Hepatocyte (in vitro differentiated cells): ENCODE measurements around the gene ATF6. TPM values are rescaled to one million over a fixed set of nuclear protein-coding genes. Genes with fewer than 3 reads are reported as not detected.
"Not testable (repeated sequence)": the region's sequence is repeated elsewhere in the genome, so short reads cannot be mapped to it uniquely, and the experiment has no call there.

Experiments used
- DNase-seq: peaks from one replicate; pipeline ENCODE4 v3.0.0-alpha.2; 2016; ENCODE audit warnings: low spot score
- H2AFZ ChIP-seq: fragments of 200-600 bp; sonication (generic); 2 replicates; pipeline ENCODE4 v1.6.0; 2016; ENCODE audit warnings: antibody characterized with exemption, mild to moderate bottlenecking
- H3K27ac ChIP-seq: fragments of 200-600 bp; sonication (generic); 2 replicates; pipeline ENCODE4 v1.5.1; 2016; ENCODE audit warnings: mild to moderate bottlenecking
- H3K27me3 ChIP-seq: fragments of 200-600 bp; sonication (generic); 2 replicates; pipeline ENCODE4 v1.6.1; 2016
- H3K36me3 ChIP-seq: fragments of 200-600 bp; sonication (generic); replicated peaks from 2 replicates; pipeline ENCODE4 v1.5.1; 2016; ENCODE audit warnings: low read depth; ENCODE audit not compliant: insufficient read depth
- H3K4me1 ChIP-seq: fragments of 200-600 bp; sonication (generic); 2 replicates; pipeline ENCODE4 v1.5.1; 2016; ENCODE audit warnings: mild to moderate bottlenecking, moderate library complexity; ENCODE audit not compliant: insufficient read depth
- H3K4me2 ChIP-seq: fragments of 200-600 bp; sonication (generic); 2 replicates; pipeline ENCODE4 v1.6.0; 2016
- H3K4me3 ChIP-seq: fragments of 200-600 bp; sonication (generic); 2 replicates; pipeline ENCODE4 v1.5.1; 2016; ENCODE audit warnings: mild to moderate bottlenecking
- H3K79me2 ChIP-seq: fragments of 200-600 bp; sonication (generic); 2 replicates; pipeline ENCODE4 v1.6.0; 2017; ENCODE audit warnings: mild to moderate bottlenecking
- H3K9me2 ChIP-seq: fragments of 200-600 bp; sonication (generic); replicated peaks from 2 replicates; pipeline ENCODE4 v1.6.0; 2017; ENCODE audit warnings: mild to moderate bottlenecking; ENCODE audit not compliant: insufficient read depth
- H3K9me3 ChIP-seq: fragments of 200-600 bp; sonication (generic); 2 replicates; pipeline ENCODE4 v1.5.1; 2016; ENCODE audit warnings: low read depth, mild to moderate bottlenecking
- H4K20me1 ChIP-seq: fragments of 200-600 bp; sonication (generic); 2 replicates; pipeline ENCODE4 v1.6.0; 2016; ENCODE audit warnings: mild to moderate bottlenecking; ENCODE audit not compliant: insufficient read depth, poor library complexity, severe bottlenecking
- EZH2 ChIP-seq: fragments of 200-600 bp; sonication (generic); IDR thresholded peaks from 2 replicates; pipeline ENCODE4 v1.6.1; 2016; ENCODE audit warnings: antibody characterized with exemption, mild to moderate bottlenecking, borderline replicate concordance
- EZH2phosphoT487 ChIP-seq: fragments of 200-600 bp; sonication (generic); IDR thresholded peaks from one replicate; pipeline ENCODE4 v1.6.1; 2018; ENCODE audit warnings: antibody characterized with exemption, mild to moderate bottlenecking, low read depth, moderate library complexity; ENCODE audit not compliant: unreplicated experiment, severe bottlenecking
- WGBS: methylation state at CpG from one replicate; pipeline ENCODE4 v1.1.6; 2016; ENCODE audit warnings: low lambda C conversion rate; ENCODE audit errors: missing lambda C conversion rate; 5-methylcytosine and 5-hydroxymethylcytosine counted together
- polyA plus RNA-seq: library from polyadenylated mRNA; unstranded; fragments of >200 nt; fragmentation: Nextera tagmentation; extraction: Ambion mirVana; gene quantifications from 2 replicates; pipeline ENCODE4 v1.2.1, GENCODE V29; 2016
- total RNA-seq: library from RNA; depleted of rRNA; stranded (reverse); fragments of >200 nt; gene quantifications from 2 replicates; pipeline ENCODE4 v1.2.3, GENCODE V29; 2014
- TF ChIP-seq, protein P1 (sequence below): fragments of 200-600 bp; sonication (generic); IDR thresholded peaks from 2 replicates; pipeline ENCODE4 v1.5.1; 2016; ENCODE audit warnings: antibody characterized with exemption, mild to moderate bottlenecking; ENCODE audit not compliant: poor library complexity

ATF6 gene
- total and polyA plus RNA-seq, 2 experiments from 2014 or later, result 15.3 to 29.8 TPM

DNA sequence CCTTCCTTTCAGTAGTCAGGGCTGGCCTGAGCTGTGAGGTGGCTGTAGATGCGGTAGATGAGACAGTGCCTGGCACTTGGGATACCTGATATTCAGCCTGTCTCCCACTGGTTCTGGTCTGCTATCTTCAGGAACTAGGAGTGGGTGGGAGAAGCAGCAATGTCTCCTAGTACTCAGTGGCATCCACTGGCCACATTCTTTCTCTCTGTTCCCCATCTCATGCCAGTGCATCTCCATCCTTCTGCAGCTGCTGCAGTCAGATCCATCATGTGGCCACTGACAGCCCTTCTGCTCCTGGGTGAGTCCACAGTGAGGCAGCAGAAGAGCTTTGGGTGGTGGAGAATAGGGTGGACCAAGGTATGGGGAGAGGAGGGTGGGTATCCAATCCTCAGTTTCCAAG lies 43.7 kb upstream of the ATF6 start:
- Histone ChIP-seq H3K4me3 (no peak overlapping the region), H3K9me3 (no peaks in the 10 kb centered on the region), H3K4me2 (no peak overlapping the region), H3K9me2 (no peaks in the 10 kb centered on the region), H2AFZ (no peak overlapping the region), H3K4me1 (no peaks in the 10 kb centered on the region), H4K20me1 (no peaks in the 10 kb centered on the region), H3K79me2 (no peaks in the 10 kb centered on the region), H3K36me3 (no peaks in the 10 kb centered on the region), H3K27me3 (peaks cover 5% of the 10 kb centered on the region), H3K27ac (no peak overlapping the region)
- no peak for DNase-seq
- WGBS, result 89% methylated on average over 1 of the region's 1 CpG
- TF ChIP-seq EZH2, result no peak
- TF ChIP-seq, protein P1, sequence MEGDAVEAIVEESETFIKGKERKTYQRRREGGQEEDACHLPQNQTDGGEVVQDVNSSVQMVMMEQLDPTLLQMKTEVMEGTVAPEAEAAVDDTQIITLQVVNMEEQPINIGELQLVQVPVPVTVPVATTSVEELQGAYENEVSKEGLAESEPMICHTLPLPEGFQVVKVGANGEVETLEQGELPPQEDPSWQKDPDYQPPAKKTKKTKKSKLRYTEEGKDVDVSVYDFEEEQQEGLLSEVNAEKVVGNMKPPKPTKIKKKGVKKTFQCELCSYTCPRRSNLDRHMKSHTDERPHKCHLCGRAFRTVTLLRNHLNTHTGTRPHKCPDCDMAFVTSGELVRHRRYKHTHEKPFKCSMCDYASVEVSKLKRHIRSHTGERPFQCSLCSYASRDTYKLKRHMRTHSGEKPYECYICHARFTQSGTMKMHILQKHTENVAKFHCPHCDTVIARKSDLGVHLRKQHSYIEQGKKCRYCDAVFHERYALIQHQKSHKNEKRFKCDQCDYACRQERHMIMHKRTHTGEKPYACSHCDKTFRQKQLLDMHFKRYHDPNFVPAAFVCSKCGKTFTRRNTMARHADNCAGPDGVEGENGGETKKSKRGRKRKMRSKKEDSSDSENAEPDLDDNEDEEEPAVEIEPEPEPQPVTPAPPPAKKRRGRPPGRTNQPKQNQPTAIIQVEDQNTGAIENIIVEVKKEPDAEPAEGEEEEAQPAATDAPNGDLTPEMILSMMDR, result no peak
- no peak for TF ChIP-seq EZH2phosphoT487

DNA sequence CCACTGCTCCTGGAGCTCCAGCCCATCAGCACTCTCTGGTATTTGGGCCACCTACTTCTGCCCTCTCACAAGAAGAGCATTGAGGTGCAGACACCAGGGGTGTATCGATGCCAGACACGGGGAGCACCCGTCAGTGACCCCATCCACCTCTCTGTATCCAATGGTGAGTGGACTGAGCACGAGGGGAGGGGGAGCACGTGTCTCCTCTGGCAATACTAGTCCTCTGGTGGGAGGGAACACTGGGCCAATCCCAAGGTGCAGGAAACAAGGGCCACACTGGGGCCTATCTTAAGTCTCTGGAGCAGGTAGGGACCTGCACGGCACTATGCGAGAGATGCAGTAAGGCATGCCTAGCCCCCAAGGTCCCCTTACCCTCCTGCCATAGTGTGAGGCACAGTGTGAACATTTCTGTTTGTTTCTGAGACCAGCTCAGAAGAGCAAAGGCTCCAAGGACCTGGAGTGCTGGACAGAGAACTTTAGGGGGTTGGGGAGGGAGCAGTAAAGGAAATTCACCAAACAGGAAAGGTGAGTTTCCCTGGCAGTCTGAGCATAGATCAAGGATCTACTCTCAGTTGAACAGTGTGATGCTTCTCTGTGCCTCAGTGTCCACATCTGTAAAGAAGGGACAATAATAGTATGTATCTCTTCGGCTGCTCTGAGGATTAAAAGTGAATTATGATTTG lies 42.5 kb upstream of the ATF6 start:
- no peaks in the 10 kb centered on the region for H4K20me1 ChIP-seq
- no peak overlapping the region for H3K27ac ChIP-seq
- H3K9me2 ChIP-seq, result no peaks in the 10 kb centered on the region
- peaks cover 5% of the 10 kb centered on the region for H3K27me3 ChIP-seq
- WGBS, result 90% methylated on average over 8 of the region's 8 CpGs
- H3K36me3 ChIP-seq, result no peaks in the 10 kb centered on the region
- H3K4me3 ChIP-seq, result no peak overlapping the region
- H3K4me1 ChIP-seq, result no peaks in the 10 kb centered on the region
- no peak overlapping the region for H2AFZ ChIP-seq
- no peaks in the 10 kb centered on the region for H3K9me3 ChIP-seq
- no peaks in the 10 kb centered on the region for H3K79me2 ChIP-seq
- TF ChIP-seq, protein P1, result no peak
- TF ChIP-seq EZH2 (no peak), EZH2phosphoT487 (no peak)
- peak; percentile 28 for DNase-seq
- H3K4me2 ChIP-seq, result no peak overlapping the region

DNA sequence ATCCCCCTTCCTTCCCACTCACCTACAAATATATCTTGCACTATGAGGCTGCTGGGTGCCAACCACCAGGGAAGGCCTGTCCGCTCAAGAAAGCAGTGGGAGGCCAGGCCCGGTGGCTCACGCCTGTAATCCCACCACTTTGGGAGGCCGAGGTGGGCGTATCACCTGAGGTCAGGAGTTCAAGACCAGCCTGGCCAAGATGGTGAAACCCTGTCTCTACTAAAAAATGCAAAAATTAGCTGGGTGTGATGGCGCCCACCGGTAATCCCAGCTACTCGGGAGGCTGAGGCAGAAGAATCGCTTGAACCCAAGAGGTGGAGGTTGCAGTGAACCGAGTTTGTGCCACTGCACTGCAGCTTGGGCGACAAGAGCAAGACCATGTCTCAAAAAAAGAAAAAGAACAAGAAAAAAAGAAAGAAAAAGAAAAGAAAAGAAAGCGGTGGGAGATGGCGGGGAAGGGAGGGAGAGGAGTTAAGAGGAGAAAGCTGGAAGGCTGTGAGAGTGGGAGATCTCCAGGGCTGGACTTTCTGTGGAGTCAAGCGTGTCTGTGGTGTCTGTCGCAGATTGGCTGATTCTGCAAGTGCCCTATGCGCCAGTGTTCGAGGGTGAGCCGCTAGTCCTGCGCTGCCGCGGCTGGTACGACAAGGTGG lies 40.7 kb upstream of the ATF6 start:
- H3K4me1 ChIP-seq, H3K36me3 ChIP-seq, H4K20me1 ChIP-seq, H3K9me3 ChIP-seq, H3K79me2 ChIP-seq, H3K27me3 ChIP-seq, H3K9me2 ChIP-seq, DNase-seq: not testable (repeated sequence)
- peak overlapping the region; percentile 83 for H2AFZ ChIP-seq
- H3K4me2 ChIP-seq, result peak overlapping the region; percentile 98
- H3K4me3 ChIP-seq, result peak overlapping the region; percentile 74
- H3K27ac ChIP-seq, result peak overlapping the region; percentile 92
- WGBS, result 51% methylated on average over 22 of the region's 22 CpGs

DNA sequence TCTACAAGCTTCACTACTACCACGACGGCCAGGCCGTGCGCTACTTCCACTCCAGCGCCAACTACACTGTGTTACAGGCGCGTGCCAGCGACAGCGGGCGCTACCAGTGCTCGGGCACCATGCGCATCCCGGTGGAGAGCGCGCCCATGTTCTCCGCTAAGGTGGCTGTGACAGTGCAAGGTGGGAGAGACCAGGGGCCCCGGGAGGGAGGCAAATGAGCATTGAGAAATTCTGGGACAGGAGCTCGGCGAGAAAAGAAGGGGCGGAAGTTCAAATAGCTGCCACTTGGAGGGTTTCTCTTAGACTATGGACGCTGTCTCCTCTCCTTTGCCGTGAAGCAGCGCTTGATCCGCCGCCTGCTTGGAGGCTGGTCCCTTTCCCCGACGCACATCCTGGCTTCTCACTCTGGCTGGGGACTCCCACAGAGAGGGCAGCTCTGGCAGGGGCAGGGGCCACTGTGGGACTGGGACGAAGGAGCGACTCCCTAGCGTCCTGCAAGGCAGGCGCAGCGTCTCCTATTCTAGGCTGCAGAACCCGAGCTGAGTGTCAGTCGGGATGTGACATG lies 40.1 kb upstream of the ATF6 start:
- Histone ChIP-seq H3K79me2 (no peaks in the 10 kb centered on the region), H3K4me2 (peak overlapping the region; percentile 98), H3K4me1 (no peaks in the 10 kb centered on the region), H3K4me3 (peak overlapping the region; percentile 74), H3K9me2 (no peaks in the 10 kb centered on the region), H2AFZ (peak overlapping the region; percentile 83), H3K27me3 (peaks cover 1% of the 10 kb centered on the region), H3K27ac (peak overlapping the region; percentile 92), H3K36me3 (no peaks in the 10 kb centered on the region), H3K9me3 (no peaks in the 10 kb centered on the region), H4K20me1 (no peaks in the 10 kb centered on the region)
- TF ChIP-seq, protein P1, result peak; percentile 37
- TF ChIP-seq EZH2, result no peak
- peak; percentile 69 for DNase-seq
- WGBS, result 3% methylated on average over 32 of the region's 34 CpGs
